Measurements from ENCODE around the gene PPP2R1B. TPM values are rescaled to one million over a fixed set of nuclear protein-coding genes. Genes with fewer than 3 reads are reported as not detected.

PPP2R1B gene
- polyA plus RNA-seq (22.3 to 35.1 TPM (median 33.6 TPM) in 3 replicates), polyA minus RNA-seq (26.6 to 60.6 TPM (median 45.5 TPM) in 3 replicates)
- 15.3 TPM for polyA plus RNA-seq (2011; ENCODE audit: low read depth)
- 19.2 and 33.8 TPM in 2 replicates for polyA plus RNA-seq (2011; cell fraction: cytosol; rRNA removed)
- polyA plus RNA-seq (2011; cell fraction: nucleus; rRNA removed): 25.6 and 32.7 TPM in 2 replicates
- 12.1 and 25.1 TPM in 2 replicates for polyA plus RNA-seq (2012; ENCODE audit: low replicate concordance)
- 25.9 TPM for polyA minus RNA-seq (2011; cell fraction: cytosol; rRNA and poly(A)+ RNA removed)
- polyA minus RNA-seq (2011; cell fraction: nucleus; rRNA and poly(A)+ RNA removed): 21.6 and 40.2 TPM in 2 replicates

GRCh38 chr11:111765984-111766833, at the start of gene PPP2R1B:
PPP2R1B (minus strand) TSS chr11:111766389; CDS start chr11:111766361, 28 bp downstream.
- Histone ChIP-seq H3K27ac (ENCODE audit: control insufficient read depth, insufficient read depth, low read length) (peak within 1 kb of the TSS; percentile 96), H3K4me2 (ENCODE audit: control insufficient read depth, extremely low read depth, insufficient read depth, low read depth, low read length) (peak within 1 kb of the TSS; percentile 86), H3K9me1 (ENCODE audit: control insufficient read depth, extremely low read depth, insufficient read depth, low read length) (no peaks in the 10 kb centered on the region), H2AFZ (ENCODE audit: control insufficient read depth, low read length) (peak within 1 kb of the TSS; percentile 99), H3K36me3 (ENCODE audit: control insufficient read depth in 2 of 2, extremely low read depth in 1 of 2, insufficient read depth in 2 of 2, low read length in 2 of 2) (peaks cover 9 to 20% of the 10 kb centered on the region in 2 experiments), H3K4me1 (ENCODE audit: control insufficient read depth, extremely low read depth, insufficient read depth, low read length) (peaks cover 14% of the 10 kb centered on the region), H3K9ac (ENCODE audit: control insufficient read depth, extremely low read depth, insufficient read depth, low read length) (peak within 1 kb of the TSS; percentile 93), H3K9me3 (ENCODE audit: control insufficient read depth, low read depth, low read length) (no peaks in the 10 kb centered on the region), H3K4me3 (ENCODE audit: control insufficient read depth in 2 of 3, extremely low read depth in 1 of 3, insufficient read depth in 2 of 3, low read depth in 1 of 3, low read length in 3 of 3) (peak within 1 kb of the TSS; percentile 83 to 91 (median 84)), H4K20me1 (ENCODE audit: control insufficient read depth, extremely low read depth, insufficient read depth, low read length) (no peaks in the 10 kb centered on the region), H3K27me3 (ENCODE audit: control insufficient read depth, extremely low read depth, insufficient read depth, low read length) (no peaks in the 10 kb centered on the region), H3K79me2 (ENCODE audit: control insufficient read depth, insufficient read depth, low read length) (peaks cover 23% of the 10 kb centered on the region)
- DNase-seq (ENCODE audit: low read depth, low spot score): no peak
- no peak for TF ChIP-seq CTCF (optimal IDR thresholded peaks at IDR 0.05 in 1 of 3, IDR thresholded peaks at IDR 0.05 in 1 of 3, conservative IDR thresholded peaks at IDR 0.05 in 1 of 3; ENCODE audit: extremely low read depth in 1 of 3, insufficient read depth in 2 of 3, low read length in 3 of 3)
- no peak for TF ChIP-seq EZH2 (IDR thresholded peaks at IDR 0.05; ENCODE audit: low read length)
- dilution Hi-C loops (cut with MboI; ENCODE audit: extremely low pct_ligation_motif_present, low sequenced_read_pairs): no loop called here
- peak; percentile 29 for FAIRE-seq

GRCh38 chr11:111815489-111815888, 49.3 kb upstream of the PPP2R1B start:
- Histone ChIP-seq H2AFZ (ENCODE audit: control insufficient read depth, low read length) (no peak overlapping the region), H3K79me2 (ENCODE audit: control insufficient read depth, insufficient read depth, low read length) (no peaks in the 10 kb centered on the region), H3K27me3 (ENCODE audit: control insufficient read depth, extremely low read depth, insufficient read depth, low read length) (no peaks in the 10 kb centered on the region), H3K27ac (ENCODE audit: control insufficient read depth, insufficient read depth, low read length) (no peak overlapping the region), H3K4me1 (ENCODE audit: control insufficient read depth, extremely low read depth, insufficient read depth, low read length) (no peaks in the 10 kb centered on the region), H3K9ac (ENCODE audit: control insufficient read depth, extremely low read depth, insufficient read depth, low read length) (no peak overlapping the region), H3K9me1 (ENCODE audit: control insufficient read depth, extremely low read depth, insufficient read depth, low read length) (no peaks in the 10 kb centered on the region), H3K4me3 (ENCODE audit: control insufficient read depth in 2 of 3, extremely low read depth in 1 of 3, insufficient read depth in 2 of 3, low read depth in 1 of 3, low read length in 3 of 3) (no peak overlapping the region), H4K20me1 (ENCODE audit: control insufficient read depth, extremely low read depth, insufficient read depth, low read length) (no peaks in the 10 kb centered on the region), H3K36me3 (ENCODE audit: control insufficient read depth in 2 of 2, extremely low read depth in 1 of 2, insufficient read depth in 2 of 2, low read length in 2 of 2) (no peaks in the 10 kb centered on the region), H3K9me3 (ENCODE audit: control insufficient read depth, low read depth, low read length) (no peaks in the 10 kb centered on the region), H3K4me2 (ENCODE audit: control insufficient read depth, extremely low read depth, insufficient read depth, low read depth, low read length) (no peak overlapping the region)
- DNase-seq (ENCODE audit: low read depth, low spot score) (no peak), FAIRE-seq (no peak)
- no peak for TF ChIP-seq EZH2 (IDR thresholded peaks at IDR 0.05; ENCODE audit: low read length)
- no peak for TF ChIP-seq CTCF (optimal IDR thresholded peaks at IDR 0.05 in 1 of 3, IDR thresholded peaks at IDR 0.05 in 1 of 3, conservative IDR thresholded peaks at IDR 0.05 in 1 of 3; ENCODE audit: extremely low read depth in 1 of 3, insufficient read depth in 2 of 3, low read length in 3 of 3)
- dilution Hi-C loops (cut with MboI; ENCODE audit: extremely low pct_ligation_motif_present, low sequenced_read_pairs): no loop called here
